Liver (tissue), 9 donors: ENCODE measurements around the gene ACER2. TPM values are rescaled to one million over a fixed set of nuclear protein-coding genes. Genes with fewer than 3 reads are reported as not detected.
"Not testable (repeated sequence)": the region's sequence is repeated elsewhere in the genome, so short reads cannot be mapped to it uniquely, and the experiment has no call there.

Experiments
- DNase-seq: peaks from one replicate; pipeline ENCODE4 v3.0.0-alpha.2; 2017; ENCODE audit warnings: low spot score
- H3K27ac ChIP-seq, 2 donors: one replicate each; pipeline ENCODE4 v1.7.0; 2013; ENCODE audit warnings: inconsistent platforms in 2 of 2, low read length in 2 of 2, control low read depth in 1 of 2, low read depth in 1 of 2, mild to moderate bottlenecking in 1 of 2
- H3K27me3 ChIP-seq, 4 donors: one replicate each; pipeline versions ENCODE4 v1.6.1 to v1.7.0; 2013; ENCODE audit warnings: low read length in 3 of 4, inconsistent platforms in 1 of 4, mild to moderate bottlenecking in 1 of 4, moderate library complexity in 1 of 4; ENCODE audit not compliant: control insufficient read depth in 4 of 4, insufficient read depth in 4 of 4
- H3K36me3 ChIP-seq, 4 donors: one replicate each; pipeline versions ENCODE4 v1.6.1 to v1.7.0; 2013; ENCODE audit warnings: low read length in 3 of 4, mild to moderate bottlenecking in 3 of 4, low read depth in 1 of 4, moderate library complexity in 1 of 4; ENCODE audit not compliant: control insufficient read depth in 4 of 4, insufficient read depth in 3 of 4
- H3K4me1 ChIP-seq, 4 donors: one replicate each; pipeline versions ENCODE4 v1.6.1 to v1.7.0; 2013; ENCODE audit warnings: low read length in 3 of 4, mild to moderate bottlenecking in 3 of 4, moderate library complexity in 1 of 4; ENCODE audit not compliant: control insufficient read depth in 4 of 4, insufficient read depth in 4 of 4
- H3K4me3 ChIP-seq, 3 donors: one replicate each; pipeline versions ENCODE4 v1.6.1 to v1.7.0; 2013; ENCODE audit warnings: low read length in 3 of 3, control low read depth in 1 of 3, low read depth in 1 of 3, mild to moderate bottlenecking in 1 of 3
- H3K9ac ChIP-seq, 2 donors: one replicate each; pipeline ENCODE4 v1.7.0; 2013; ENCODE audit warnings: low read length in 2 of 2, mild to moderate bottlenecking in 2 of 2, moderate library complexity in 2 of 2, control low read depth in 1 of 2, low read depth in 1 of 2
- H3K9me3 ChIP-seq, 4 donors: one replicate each; pipeline versions ENCODE4 v1.6.1 to v1.7.0; 2013; ENCODE audit warnings: low read length in 3 of 4; ENCODE audit not compliant: control insufficient read depth in 4 of 4
- CTCF ChIP-seq: fragments of 150-350 bp; IDR thresholded peaks from 2 replicates; pipeline ENCODE4 v1.5.1; 2017; ENCODE audit warnings: improper control_type of control experiment, low read depth, low read length; ENCODE audit not compliant: missing input control
- EGR1 ChIP-seq, 2 donors: IDR thresholded peaks; 2 replicates each; pipeline ENCODE4 v1.6.1; 2016 to 2018; ENCODE audit warnings: antibody characterized with exemption in 2 of 2, low read depth in 2 of 2
- FOXA1 ChIP-seq: IDR thresholded peaks from 2 replicates; pipeline ENCODE4 v1.6.1; 2016; ENCODE audit warnings: antibody characterized with exemption
- FOXA2 ChIP-seq: IDR thresholded peaks from 2 replicates; pipeline ENCODE4 v1.6.1; 2016; ENCODE audit warnings: antibody characterized with exemption
- HNF4A ChIP-seq, 2 donors: conservative IDR thresholded peaks; 2 replicates each; pipeline ENCODE4 v1.6.1; 2016; ENCODE audit warnings: antibody characterized with exemption in 2 of 2, mild to moderate bottlenecking in 2 of 2
- HNF4G ChIP-seq: IDR thresholded peaks from 2 replicates; pipeline ENCODE4 v1.6.1; 2016; ENCODE audit warnings: antibody characterized with exemption
- JUND ChIP-seq, 2 donors: IDR thresholded peaks; 2 replicates each; pipeline ENCODE4 v1.6.1; 2016; ENCODE audit warnings: antibody characterized with exemption in 2 of 2
- MAX ChIP-seq: IDR thresholded peaks from 2 replicates; pipeline ENCODE4 v1.6.1; 2016; ENCODE audit warnings: antibody characterized with exemption
- NR2F2 ChIP-seq: IDR thresholded peaks from 2 replicates; pipeline ENCODE4 v1.6.1; 2016; ENCODE audit warnings: antibody characterized with exemption
- RAD21 ChIP-seq, 2 donors: IDR thresholded peaks; 2 replicates each; pipeline ENCODE4 v1.6.1; 2016; ENCODE audit warnings: antibody characterized with exemption in 2 of 2, mild to moderate bottlenecking in 2 of 2
- RXRA ChIP-seq, 2 donors: IDR thresholded peaks; 2 replicates each; pipeline ENCODE4 v1.6.1; 2017 to 2018; ENCODE audit warnings: antibody characterized with exemption in 2 of 2, mild to moderate bottlenecking in 1 of 2
- SP1 ChIP-seq: IDR thresholded peaks from 2 replicates; pipeline ENCODE4 v1.6.1; 2018; ENCODE audit warnings: antibody characterized with exemption, mild to moderate bottlenecking
- TAF1 ChIP-seq: conservative IDR thresholded peaks from 2 replicates; pipeline ENCODE4 v1.6.1; 2016; ENCODE audit warnings: antibody characterized with exemption, mild to moderate bottlenecking
- YY1 ChIP-seq: IDR thresholded peaks from 2 replicates; pipeline ENCODE4 v1.6.1; 2016; ENCODE audit warnings: antibody characterized with exemption, mild to moderate bottlenecking
- whole genome bisulfite sequencing: extraction: QIAGEN DNeasy Blood & Tissue Kit; methylation state at CpG from one replicate; pipeline ENCODE4 v1.1.7; 2013; 5-methylcytosine and 5-hydroxymethylcytosine counted together
- polyA plus RNA-seq, 2 donors: library from polyadenylated mRNA; stranded (reverse) in 1 of 2; unstranded in 1 of 2; fragments of 200-250 nt in 1 of 2; fragments of >200 nt in 1 of 2; fragmentation: Nextera tagmentation in 1 of 2; extraction: Ambion mirVana in 1 of 2; gene quantifications; one replicate each; pipeline versions ENCODE4 v1.2.1 to v1.2.3, GENCODE V29; 2013 to 2015
- total RNA-seq, 2 donors: library from RNA; depleted of rRNA; stranded (reverse); fragments of >200 nt; gene quantifications; one replicate each; pipeline ENCODE4 v1.2.3, GENCODE V29; 2014
- TF ChIP-seq, protein P1 (sequence below): IDR thresholded peaks from 2 replicates; pipeline ENCODE4 v1.6.1; 2016; ENCODE audit warnings: antibody characterized with exemption
- TF ChIP-seq, protein P2 (sequence below): IDR thresholded peaks from 2 replicates; pipeline ENCODE4 v1.6.1; 2016; ENCODE audit warnings: antibody characterized with exemption
- TF ChIP-seq, protein P3 (sequence below): IDR thresholded peaks from 2 replicates; pipeline ENCODE4 v1.6.1; 2016; ENCODE audit warnings: antibody characterized with exemption, mild to moderate bottlenecking
- donor health status: healthy.
- donor health status: healthy.
- donor health status: healthy.
- donor health status: healthy.
- donor health status: healthy.

Gene ACER2
- total and polyA plus RNA-seq, 4 donors, result 0.47 to 4.0 (median 1.9) TPM

DNA sequence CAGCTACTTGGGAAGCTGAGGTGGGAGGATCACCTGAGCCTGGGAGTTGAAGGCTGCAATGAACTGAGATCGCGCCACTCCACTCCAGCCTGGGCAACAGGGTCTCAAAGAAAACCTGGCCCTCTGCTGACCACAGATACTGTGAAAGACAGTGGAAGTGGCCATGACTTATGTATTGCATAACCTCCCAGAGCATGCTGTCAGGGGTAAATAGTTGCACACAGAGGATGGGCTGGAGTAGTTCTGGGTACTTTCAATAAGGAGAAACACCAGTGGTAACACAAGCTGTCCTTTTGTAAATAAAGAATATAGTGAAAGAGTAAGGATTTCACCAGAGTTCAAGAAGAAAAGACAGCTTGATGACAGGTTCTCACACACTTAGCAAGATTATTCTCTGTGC is 1.8 kb downstream of the ACER2 start (continued):
- TF ChIP-seq, protein P1, sequence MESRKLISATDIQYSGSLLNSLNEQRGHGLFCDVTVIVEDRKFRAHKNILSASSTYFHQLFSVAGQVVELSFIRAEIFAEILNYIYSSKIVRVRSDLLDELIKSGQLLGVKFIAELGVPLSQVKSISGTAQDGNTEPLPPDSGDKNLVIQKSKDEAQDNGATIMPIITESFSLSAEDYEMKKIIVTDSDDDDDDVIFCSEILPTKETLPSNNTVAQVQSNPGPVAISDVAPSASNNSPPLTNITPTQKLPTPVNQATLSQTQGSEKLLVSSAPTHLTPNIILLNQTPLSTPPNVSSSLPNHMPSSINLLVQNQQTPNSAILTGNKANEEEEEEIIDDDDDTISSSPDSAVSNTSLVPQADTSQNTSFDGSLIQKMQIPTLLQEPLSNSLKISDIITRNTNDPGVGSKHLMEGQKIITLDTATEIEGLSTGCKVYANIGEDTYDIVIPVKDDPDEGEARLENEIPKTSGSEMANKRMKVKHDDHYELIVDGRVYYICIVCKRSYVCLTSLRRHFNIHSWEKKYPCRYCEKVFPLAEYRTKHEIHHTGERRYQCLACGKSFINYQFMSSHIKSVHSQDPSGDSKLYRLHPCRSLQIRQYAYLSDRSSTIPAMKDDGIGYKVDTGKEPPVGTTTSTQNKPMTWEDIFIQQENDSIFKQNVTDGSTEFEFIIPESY, result no peak
- TF ChIP-seq EGR1 (IDR thresholded peaks at IDR 0.05; ENCODE audit: low read depth in 2 of 2) (no peak), TAF1 (no peak), MAX (no peak), FOXA1 (no peak), HNF4G (no peak)

DNA sequence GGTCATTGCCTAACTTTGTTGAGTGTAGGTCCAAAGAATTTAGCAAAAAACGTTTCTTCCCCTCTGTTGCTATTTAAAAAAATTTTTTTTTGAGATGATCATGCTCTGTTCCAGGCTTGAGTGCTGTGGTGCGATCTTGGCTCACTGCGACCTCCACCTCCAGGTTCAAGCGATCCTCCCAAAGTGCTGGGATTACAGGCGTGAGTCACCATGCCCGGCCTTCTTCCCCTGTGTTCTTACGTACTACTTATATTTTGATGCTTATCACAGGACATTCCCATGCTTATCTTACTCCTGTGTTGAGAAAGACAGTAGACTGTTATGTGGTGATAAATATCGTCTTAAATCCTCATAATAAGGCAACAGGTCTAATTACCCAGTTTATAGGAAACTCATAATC is 2.5 kb downstream of the ACER2 start:
- Histone ChIP-seq H3K4me1 (peaks cover 0 to 16% (median 11%) of the 10 kb centered on the region in 4 donors), H3K27ac (no peak overlapping the region), H3K9me3 (no peaks in the 10 kb centered on the region), H3K27me3 (no peaks in the 10 kb centered on the region), H3K4me3 (no peak overlapping the region), H3K36me3 (peaks cover 0 to 2% (median 0%) of the 10 kb centered on the region in 4 donors), H3K9ac (no peak overlapping the region)
- 88% methylated on average over 8 of the region's 8 CpGs for WGBS
- no peak for DNase-seq
- TF ChIP-seq FOXA1, result no peak
- TF ChIP-seq CTCF, result no peak
- no peak for TF ChIP-seq HNF4G
- no peak for TF ChIP-seq HNF4A (conservative IDR thresholded peaks at IDR 0.05)
- TF ChIP-seq RAD21 (IDR thresholded peaks at IDR 0.05), result no peak
- TF ChIP-seq TAF1, result no peak
- TF ChIP-seq NR2F2, result no peak
- TF ChIP-seq, protein P1, result no peak
- TF ChIP-seq RXRA (IDR thresholded peaks at IDR 0.05), result no peak
- TF ChIP-seq FOXA2, result no peak
- no peak for TF ChIP-seq SP1
- TF ChIP-seq JUND (IDR thresholded peaks at IDR 0.05), result no peak
- TF ChIP-seq, protein P2, sequence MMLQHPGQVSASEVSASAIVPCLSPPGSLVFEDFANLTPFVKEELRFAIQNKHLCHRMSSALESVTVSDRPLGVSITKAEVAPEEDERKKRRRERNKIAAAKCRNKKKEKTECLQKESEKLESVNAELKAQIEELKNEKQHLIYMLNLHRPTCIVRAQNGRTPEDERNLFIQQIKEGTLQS, result no peak
- TF ChIP-seq, protein P3, sequence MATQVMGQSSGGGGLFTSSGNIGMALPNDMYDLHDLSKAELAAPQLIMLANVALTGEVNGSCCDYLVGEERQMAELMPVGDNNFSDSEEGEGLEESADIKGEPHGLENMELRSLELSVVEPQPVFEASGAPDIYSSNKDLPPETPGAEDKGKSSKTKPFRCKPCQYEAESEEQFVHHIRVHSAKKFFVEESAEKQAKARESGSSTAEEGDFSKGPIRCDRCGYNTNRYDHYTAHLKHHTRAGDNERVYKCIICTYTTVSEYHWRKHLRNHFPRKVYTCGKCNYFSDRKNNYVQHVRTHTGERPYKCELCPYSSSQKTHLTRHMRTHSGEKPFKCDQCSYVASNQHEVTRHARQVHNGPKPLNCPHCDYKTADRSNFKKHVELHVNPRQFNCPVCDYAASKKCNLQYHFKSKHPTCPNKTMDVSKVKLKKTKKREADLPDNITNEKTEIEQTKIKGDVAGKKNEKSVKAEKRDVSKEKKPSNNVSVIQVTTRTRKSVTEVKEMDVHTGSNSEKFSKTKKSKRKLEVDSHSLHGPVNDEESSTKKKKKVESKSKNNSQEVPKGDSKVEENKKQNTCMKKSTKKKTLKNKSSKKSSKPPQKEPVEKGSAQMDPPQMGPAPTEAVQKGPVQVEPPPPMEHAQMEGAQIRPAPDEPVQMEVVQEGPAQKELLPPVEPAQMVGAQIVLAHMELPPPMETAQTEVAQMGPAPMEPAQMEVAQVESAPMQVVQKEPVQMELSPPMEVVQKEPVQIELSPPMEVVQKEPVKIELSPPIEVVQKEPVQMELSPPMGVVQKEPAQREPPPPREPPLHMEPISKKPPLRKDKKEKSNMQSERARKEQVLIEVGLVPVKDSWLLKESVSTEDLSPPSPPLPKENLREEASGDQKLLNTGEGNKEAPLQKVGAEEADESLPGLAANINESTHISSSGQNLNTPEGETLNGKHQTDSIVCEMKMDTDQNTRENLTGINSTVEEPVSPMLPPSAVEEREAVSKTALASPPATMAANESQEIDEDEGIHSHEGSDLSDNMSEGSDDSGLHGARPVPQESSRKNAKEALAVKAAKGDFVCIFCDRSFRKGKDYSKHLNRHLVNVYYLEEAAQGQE, result no peak
- TF ChIP-seq YY1, result no peak
- no peak for TF ChIP-seq MAX
- TF ChIP-seq EGR1 (IDR thresholded peaks at IDR 0.05; ENCODE audit: low read depth in 2 of 2), result no peak

GRCh38 chr9:19413456-19413855 is 4.6 kb downstream of the ACER2 start:
- H3K9ac ChIP-seq, H3K4me3 ChIP-seq, H3K36me3 ChIP-seq, H3K27me3 ChIP-seq, H3K9me3 ChIP-seq, H3K27ac ChIP-seq, DNase-seq: not testable (repeated sequence)
- 92% methylated on average over 3 of the region's 3 CpGs for WGBS
- peaks cover 0 to 11% (median 8%) of the 10 kb centered on the region in 4 donors for H3K4me1 ChIP-seq
